G401 (cell line): ENCODE results near the gene NEFH. TPM values are rescaled to one million over a fixed set of nuclear protein-coding genes. Genes with fewer than 3 reads are reported as not detected.
"Not testable (repeated sequence)": the region's sequence is repeated elsewhere in the genome, so short reads cannot be mapped to it uniquely, and the experiment has no call there.

Source experiments
- DNase-seq: peaks from one replicate; pipeline ENCODE4 v3.0.0-alpha.2; 2015; ENCODE audit warnings: low spot score
- in situ Hi-C: cut with HindIII; loops from 2 replicates; pipeline ENCODE4 v1.10.0; 2016; ENCODE audit warnings: low sequenced_read_pairs, mixed read lengths
- total RNA-seq: library from RNA; depleted of rRNA; stranded (reverse); fragments of >200 nt; shearing (Covaris generic); gene quantifications from 2 replicates; pipeline ENCODE4 v1.2.3, GENCODE V29; 2014; rRNA removed

NEFH gene
- total RNA-seq, result 11.6 and 14.3 TPM in 2 replicates

- peak; percentile 42 for DNase-seq
- in situ Hi-C loops, result no loop called here
Observed at GRCh38 chr22:29479417-29480261, at the start of gene NEFH. TSS of gene NEFH (plus strand) at chr22:29480218. CDS start at chr22:29480263, 45 bp downstream.

GRCh38 chr22:29431986-29432385, 48.0 kb upstream of the NEFH start:
- DNase-seq, result no peak
- in situ Hi-C loops, result no loop called here

GRCh38 chr22:29433856-29434255, 46.2 kb upstream of the NEFH start:
- in situ Hi-C loops, result no loop called here
- DNase-seq, result no peak

GRCh38 chr22:29434288-29434687, 45.7 kb upstream of the NEFH start:
- DNase-seq, result no peak
- in situ Hi-C loops, result no loop called here

- in situ Hi-C loops, result no loop called here
Observed at GRCh38 chr22:29435236-29436136, 44.5 kb upstream of the NEFH start.

GRCh38 chr22:29438283-29438682, 41.7 kb upstream of the NEFH start, which contains the start of gene RFPL1:
TSS of gene RFPL1 (plus strand) at chr22:29438583.
- DNase-seq, in situ Hi-C loops: not testable (repeated sequence)

More at GRCh38 chr22:29435236-29436136, 44.5 kb upstream of the NEFH start:
- DNase-seq, result no peak

GRCh38 chr22:29442976-29443375, 37.0 kb upstream of the NEFH start:
- in situ Hi-C loops, result no loop called here
- no peak for DNase-seq

- DNase-seq, result no peak
- in situ Hi-C loops, result no loop called here
Observed at GRCh38 chr22:29443452-29443851, 36.6 kb upstream of the NEFH start.

- no peak for DNase-seq
- in situ Hi-C loops, result no loop called here
Observed at GRCh38 chr22:29443861-29444792, 35.9 kb upstream of the NEFH start.

- in situ Hi-C loops, result no loop called here
Observed at GRCh38 chr22:29445508-29445907, 34.5 kb upstream of the NEFH start.

GRCh38 chr22:29447906-29448305, 32.1 kb upstream of the NEFH start:
- DNase-seq, result no peak
- in situ Hi-C loops, result no loop called here

More at GRCh38 chr22:29445508-29445907, 34.5 kb upstream of the NEFH start:
- no peak for DNase-seq

- in situ Hi-C loops, result no loop called here
- DNase-seq, result no peak
Observed at GRCh38 chr22:29449296-29449875, 30.6 kb upstream of the NEFH start.

- in situ Hi-C loops, result no loop called here
- no peak for DNase-seq
Observed at GRCh38 chr22:29450222-29450621, 29.8 kb upstream of the NEFH start.

- no peak for DNase-seq
- in situ Hi-C loops, result no loop called here
Observed at GRCh38 chr22:29451863-29452262, 28.2 kb upstream of the NEFH start.

- in situ Hi-C loops, result no loop called here
- peak; percentile 98 for DNase-seq
Observed at GRCh38 chr22:29454276-29454675, 25.7 kb upstream of the NEFH start.

GRCh38 chr22:29456211-29456671, 23.8 kb upstream of the NEFH start:
- in situ Hi-C loops, result no loop called here
- DNase-seq, result no peak

- peak; percentile 78 for DNase-seq
- in situ Hi-C loops, result no loop called here
Observed at GRCh38 chr22:29457730-29458129, 22.3 kb upstream of the NEFH start.

GRCh38 chr22:29458551-29458950, 21.5 kb upstream of the NEFH start:
- in situ Hi-C loops, result no loop called here
- no peak for DNase-seq
